WTC11 (cell line): Measurements from ENCODE around the gene VPREB3. TPM values are rescaled to one million over a fixed set of nuclear protein-coding genes. Genes with fewer than 3 reads are reported as not detected.

Experiments used
- ATAC-seq: fragments of 200-7000 bp; cut with Tn5 transposase; 2 replicates; pipeline ENCODE4 v1.10.0; 2021; ENCODE audit warnings: mild to moderate bottlenecking, moderate library complexity
- CTCF ChIA-PET: fragments of 300-600 bp; sonication (Branson Sonifier 250); formaldehyde crosslinking; loops from one replicate; lab custom pipeline; 2021; ENCODE audit warnings: antibody characterized with exemption; lab: Charles Lee
- POLR2A ChIA-PET: fragments of 350-600 bp; sonication (Branson Sonifier 250); formaldehyde crosslinking; loops from one replicate; lab custom pipeline; 2021; ENCODE audit warnings: antibody characterized with exemption; lab: Charles Lee
- DNase-seq: peaks from one replicate; pipeline ENCODE4 v3.0.0; 2021; ENCODE audit warnings: low spot score
- H3K27ac Mint-ChIP-seq: 2 replicates; pipeline ENCODE4 v1.8.0; 2021; ENCODE audit warnings: mixed read lengths
- H3K27me3 Mint-ChIP-seq: 2 replicates; pipeline ENCODE4 v1.8.0; 2021; ENCODE audit warnings: low read depth, mild to moderate bottlenecking, moderate library complexity, mixed read lengths
- H3K36me3 Mint-ChIP-seq: 2 replicates; pipeline ENCODE4 v1.8.0; 2021; ENCODE audit warnings: mixed read lengths
- H3K4me1 Mint-ChIP-seq: 2 replicates; pipeline ENCODE4 v1.8.0; 2022; ENCODE audit warnings: mixed read lengths
- H3K4me3 Mint-ChIP-seq: 2 replicates; pipeline ENCODE4 v1.8.0; 2021; ENCODE audit warnings: mild to moderate bottlenecking, moderate library complexity, mixed read lengths
- H3K9me3 Mint-ChIP-seq: 2 replicates; pipeline ENCODE4 v1.8.0; 2021; ENCODE audit warnings: mixed read lengths
- AR ChIP-seq: fragments of 250-450 bp; sonication (Bioruptor Pico); IDR thresholded peaks from 2 replicates; pipeline ENCODE4 v1.9.0; 2021; ENCODE audit warnings: mild to moderate bottlenecking
- E2F1 ChIP-seq: sonication (generic); formaldehyde crosslinking; IDR thresholded peaks from 2 replicates; pipeline ENCODE4 v1.8.0; 2022; ENCODE audit warnings: mild to moderate bottlenecking, missing genetic modification reagents
- FOXP4 ChIP-seq: sonication (generic); formaldehyde crosslinking; IDR thresholded peaks from 2 replicates; pipeline ENCODE4 v1.8.0; 2022; ENCODE audit warnings: mild to moderate bottlenecking, missing genetic modification reagents
- HMGXB4 ChIP-seq: sonication (generic); formaldehyde crosslinking; IDR thresholded peaks from 2 replicates; pipeline ENCODE4 v1.8.1; 2023; ENCODE audit warnings: mild to moderate bottlenecking, moderate library complexity, missing genetic modification reagents
- JUN ChIP-seq: sonication (generic); formaldehyde crosslinking; IDR thresholded peaks from 2 replicates; pipeline ENCODE4 v1.8.0; 2023; ENCODE audit warnings: mild to moderate bottlenecking, missing genetic modification reagents
- MXD4 ChIP-seq: fragments of 250-450 bp; sonication (Bioruptor Pico); IDR thresholded peaks from 2 replicates; pipeline ENCODE4 v1.8.0; 2021; ENCODE audit warnings: mild to moderate bottlenecking, moderate library complexity, borderline replicate concordance
- MYBL2 ChIP-seq: sonication (generic); formaldehyde crosslinking; IDR thresholded peaks from 2 replicates; pipeline ENCODE4 v1.8.1; 2023; ENCODE audit warnings: mild to moderate bottlenecking, moderate library complexity, missing genetic modification reagents
- PRDM15 ChIP-seq: sonication (generic); formaldehyde crosslinking; IDR thresholded peaks from 2 replicates; pipeline ENCODE4 v1.8.0; 2022; ENCODE audit warnings: missing genetic modification reagents
- SOX15 ChIP-seq: fragments of 250-450 bp; sonication (Bioruptor Pico); IDR thresholded peaks from 2 replicates; pipeline ENCODE4 v1.9.0; 2021; ENCODE audit warnings: mild to moderate bottlenecking
- TP53 ChIP-seq: sonication (generic); formaldehyde crosslinking; IDR thresholded peaks from 2 replicates; pipeline ENCODE4 v1.8.1; 2023; ENCODE audit warnings: mild to moderate bottlenecking, missing genetic modification reagents
- USF2 ChIP-seq: sonication (generic); formaldehyde crosslinking; IDR thresholded peaks from 2 replicates; pipeline ENCODE4 v1.8.1; 2023; ENCODE audit warnings: mild to moderate bottlenecking, missing genetic modification reagents, moderate library complexity
- ZMAT4 ChIP-seq: fragments of 250-450 bp; sonication (Bioruptor Pico); IDR thresholded peaks from 2 replicates; pipeline ENCODE4 v1.9.0; 2021; ENCODE audit warnings: mild to moderate bottlenecking
- ZNF138 ChIP-seq: sonication (generic); formaldehyde crosslinking; conservative IDR thresholded peaks from 2 replicates; pipeline ENCODE4 v1.8.1; 2022; ENCODE audit warnings: mild to moderate bottlenecking, moderate library complexity, missing genetic modification reagents
- ZNF512 ChIP-seq: sonication (generic); formaldehyde crosslinking; IDR thresholded peaks from 2 replicates; pipeline ENCODE4 v1.8.1; 2022; ENCODE audit warnings: missing genetic modification reagents, borderline replicate concordance
- ZNF671 ChIP-seq: fragments of 250-450 bp; sonication (Bioruptor Pico); IDR thresholded peaks from 2 replicates; pipeline ENCODE4 v1.8.0; 2021; ENCODE audit warnings: mild to moderate bottlenecking
- total RNA-seq: library from RNA; stranded (reverse); gene quantifications from 3 replicates; pipeline ENCODE4 v1.2.3, GENCODE V29; 2021

Gene VPREB3
- total RNA-seq, 1 experiment from 2014 or later = 0.81 TPM

GRCh38 chr22:23801886-23802377 is 47.7 kb upstream of the VPREB3 start:
- H3K27ac Mint-ChIP-seq = peak overlapping the region; percentile 63; the same call in 1 of the 2 replicates
- DNase-seq = no peak

GRCh38 chr22:23801238-23801821 is 47.1 kb upstream of the VPREB3 start:
- ATAC-seq (no peak), DNase-seq (no peak)
- CTCF ChIA-PET = no interaction called here
- POLR2A ChIA-PET = no interaction called here
- no peak overlapping the region for H3K4me3 Mint-ChIP-seq
- H3K9me3 Mint-ChIP-seq = peaks cover 5% of the 10 kb centered on the region; the same call in 1 of the 2 replicates
- peaks cover 75% of the 10 kb centered on the region for H3K36me3 Mint-ChIP-seq
- peaks cover 6% of the 10 kb centered on the region; the same call in 1 of the 2 replicates for H3K4me1 Mint-ChIP-seq
- H3K27me3 Mint-ChIP-seq = no peaks in the 10 kb centered on the region
- 0 out of 2 replicates have a peak overlapping the region, but pooled peaks have one; percentile 26 for H3K27ac Mint-ChIP-seq
- TF ChIP-seq USF2 (CRISPR knock-in tag) = no peak
- TF ChIP-seq PRDM15 (CRISPR knock-in tag) = no peak
- no peak for TF ChIP-seq AR (CRISPR knock-in tag)
- no peak for TF ChIP-seq MXD4 (CRISPR knock-in tag)
- TF ChIP-seq ZMAT4 = no peak
- no peak for TF ChIP-seq E2F1 (CRISPR knock-in tag)
- TF ChIP-seq JUN = no peak
- TF ChIP-seq SOX15 (CRISPR knock-in tag) = no peak
- TF ChIP-seq MYBL2 = no peak
- TF ChIP-seq HMGXB4 (CRISPR knock-in tag) = no peak
- TF ChIP-seq ZNF512 (CRISPR knock-in tag) = no peak
- no peak for TF ChIP-seq ZNF671 (CRISPR knock-in tag)
- TF ChIP-seq ZNF138 (CRISPR knock-in tag) = no peak
- TF ChIP-seq TP53 (CRISPR knock-in tag) = no peak

More at GRCh38 chr22:23801886-23802377, 47.7 kb upstream of the VPREB3 start:
- H3K9me3 Mint-ChIP-seq = no peaks in the 10 kb centered on the region
- peaks cover 74% of the 10 kb centered on the region for H3K36me3 Mint-ChIP-seq
- no peak overlapping the region for H3K4me3 Mint-ChIP-seq
- H3K27me3 Mint-ChIP-seq = no peaks in the 10 kb centered on the region
- TF ChIP-seq FOXP4 = no peak
- peaks cover 6% of the 10 kb centered on the region; the same call in 1 of the 2 replicates for H3K4me1 Mint-ChIP-seq
- ChIA-PET POLR2A (no interaction called here), CTCF (interaction anchor here (1.1 kb wide), 1 partner anchor 48 kb away, joined by 4 read pairs; no protein-coding TSS in a partner anchor)
- no peak for ATAC-seq
